ENCODE data around the gene LANCL2.

Gene LANCL2

GRCh38 chr7:55374213-55374612 lies 9.1 kb downstream of the LANCL2 start:
- no peak overlapping the region for H3K4me3 ChIP-seq (ENCODE audit: low read depth, low read length)
- no peak for TF ChIP-seq CTCF (IDR thresholded peaks at IDR 0.05; ENCODE audit: borderline replicate concordance, insufficient read depth, low read depth, low read length)

GRCh38 chr7:55375237-55375636 lies 10.1 kb downstream of the LANCL2 start:
- H3K4me3 ChIP-seq (ENCODE audit: low read depth, low read length) = no peak overlapping the region
- no peak for TF ChIP-seq CTCF (IDR thresholded peaks at IDR 0.05; ENCODE audit: borderline replicate concordance, insufficient read depth, low read depth, low read length)

GRCh38 chr7:55377162-55377817 lies 12.2 kb downstream of the LANCL2 start:
- no peak overlapping the region for H3K4me3 ChIP-seq (ENCODE audit: low read depth, low read length)
- no peak for TF ChIP-seq CTCF (IDR thresholded peaks at IDR 0.05; ENCODE audit: borderline replicate concordance, insufficient read depth, low read depth, low read length)

- no peak overlapping the region for H3K4me3 ChIP-seq (ENCODE audit: low read depth, low read length)
- no peak for TF ChIP-seq CTCF (IDR thresholded peaks at IDR 0.05; ENCODE audit: borderline replicate concordance, insufficient read depth, low read depth, low read length)
These were observed 14.1 kb downstream of the LANCL2 start for GRCh38 chr7:55379285-55379684.

GRCh38 chr7:55381189-55381588 lies 16.1 kb downstream of the LANCL2 start:
- TF ChIP-seq CTCF (IDR thresholded peaks at IDR 0.05; ENCODE audit: borderline replicate concordance, insufficient read depth, low read depth, low read length) = no peak
- no peak overlapping the region for H3K4me3 ChIP-seq (ENCODE audit: low read depth, low read length)

- H3K4me3 ChIP-seq (ENCODE audit: low read depth, low read length) = no peak overlapping the region
- TF ChIP-seq CTCF (IDR thresholded peaks at IDR 0.05; ENCODE audit: borderline replicate concordance, insufficient read depth, low read depth, low read length) = no peak
These were observed 16.6 kb downstream of the LANCL2 start for GRCh38 chr7:55381696-55382095.

- H3K4me3 ChIP-seq (ENCODE audit: low read depth, low read length) = no peak overlapping the region
- no peak for TF ChIP-seq CTCF (IDR thresholded peaks at IDR 0.05; ENCODE audit: borderline replicate concordance, insufficient read depth, low read depth, low read length)
These were observed 17.1 kb downstream of the LANCL2 start for GRCh38 chr7:55382251-55382650.

All from GM12875 (cell line).